ENCODE data around the gene MCRIP1.

The MCRIP1 gene

GRCh38 chr17:81815646-81815986 lies 17.5 kb downstream of the MCRIP1 start:
- no peaks in the 10 kb centered on the region for H3K9me3 ChIP-seq (ENCODE audit: control insufficient read depth, low read length)
- no peak overlapping the region for H2BK12ac ChIP-seq (ENCODE audit: low read length in 2 of 2)
- H2BK120ac ChIP-seq (ENCODE audit: low read depth, low read length): no peak overlapping the region
- peak overlapping the region; percentile 25 for H4K91ac ChIP-seq (ENCODE audit: low read length)
- no peak overlapping the region for H3K23ac ChIP-seq (ENCODE audit: low read length in 2 of 2)
- H3K4me2 ChIP-seq (ENCODE audit: low read length, poor library complexity, severe bottlenecking): no peak overlapping the region
- no peak overlapping the region for H3K14ac ChIP-seq (ENCODE audit: low read length in 2 of 2)
- H2AFZ ChIP-seq (ENCODE audit: low read depth, low read length): no peak overlapping the region
- no peak overlapping the region for H3K18ac ChIP-seq (ENCODE audit: low read depth in 1 of 2, low read length in 2 of 2)
- H3K27me3 ChIP-seq (ENCODE audit: control insufficient read depth in 1 of 2, insufficient read depth in 1 of 2, low read length in 2 of 2): peaks cover 6 to 67% of the 10 kb centered on the region in 2 experiments
- no peaks in the 10 kb centered on the region for H3K79me1 ChIP-seq (replicated peaks; ENCODE audit: low read length, poor library complexity, severe bottlenecking)
- H3K4me1 ChIP-seq (ENCODE audit: control insufficient read depth, insufficient read depth, low read depth, low read length): peaks cover 10% of the 10 kb centered on the region
- H3K4ac ChIP-seq (ENCODE audit: low read depth in 1 of 2, low read length in 2 of 2): no peak overlapping the region
- H2BK15ac ChIP-seq (ENCODE audit: low read depth, poor library complexity, severe bottlenecking): no peak overlapping the region
- no peak overlapping the region for H4K8ac ChIP-seq (ENCODE audit: low read length)
- H3K9ac ChIP-seq (ENCODE audit: low read length): no peak overlapping the region
- no peak overlapping the region for H2AK5ac ChIP-seq (ENCODE audit: low read length, severe bottlenecking)
- no peak overlapping the region for H2BK5ac ChIP-seq (ENCODE audit: low read depth, low read length, poor library complexity, severe bottlenecking)
- no peak overlapping the region for H3K4me3 ChIP-seq (ENCODE audit: insufficient read depth in 1 of 2, low read depth in 1 of 2, low read length in 2 of 2)
- 80% methylated on average over 1 of the region's 2 CpGs for WGBS
- no peak for DNase-seq
- H3K27ac ChIP-seq (ENCODE audit: low read length, poor library complexity, severe bottlenecking): no peak overlapping the region
- peaks cover 0 to 2% of the 10 kb centered on the region in 2 experiments for H3K36me3 ChIP-seq (ENCODE audit: control insufficient read depth in 1 of 2, insufficient read depth in 2 of 2, low read depth in 1 of 2, low read length in 2 of 2)

DNA sequence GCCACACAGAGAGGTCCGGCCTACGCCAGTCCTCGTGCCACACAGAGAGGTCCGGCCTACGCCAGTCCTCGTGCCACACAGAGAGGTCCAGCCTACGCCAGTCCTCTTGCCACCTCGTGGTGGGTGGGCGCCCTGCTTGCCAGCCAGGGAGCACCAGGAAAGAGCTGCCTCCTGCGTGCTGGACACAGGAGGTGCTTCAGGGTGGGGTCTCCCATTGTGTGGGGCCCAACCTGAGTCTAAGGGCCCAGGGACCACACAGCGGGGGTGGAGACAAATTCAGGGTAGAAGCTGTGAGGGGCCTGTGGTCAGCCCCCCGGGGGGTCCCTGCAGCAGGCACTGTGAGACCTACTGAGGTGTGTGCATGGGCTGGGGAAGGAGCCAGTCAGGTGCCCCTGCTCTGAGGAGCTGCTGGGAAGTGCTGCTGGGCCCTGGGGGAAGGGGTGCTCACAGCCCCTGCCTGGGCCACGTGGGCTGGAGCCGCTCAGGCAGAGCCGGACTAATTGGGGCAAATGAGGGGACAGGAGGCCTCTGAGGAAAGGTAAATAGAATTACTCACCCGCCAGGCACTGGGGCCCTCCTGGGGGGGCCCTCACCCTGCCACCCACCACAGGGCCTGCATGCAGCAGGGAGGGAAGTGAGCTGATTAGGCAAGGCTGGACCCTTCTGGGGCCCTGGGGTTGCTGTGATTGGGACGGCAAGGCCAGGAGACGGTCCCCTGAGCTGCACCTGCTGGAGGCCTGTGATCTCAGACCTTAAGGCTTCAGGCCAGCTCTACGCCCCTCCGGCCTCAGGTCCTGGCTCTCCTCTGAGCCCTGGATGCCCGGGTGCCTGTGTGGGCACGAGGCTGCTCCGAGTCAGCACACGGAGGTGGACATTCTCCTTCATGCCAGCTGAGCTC lies 18.1 kb downstream of the MCRIP1 start:
- no peaks in the 10 kb centered on the region for H3K79me1 ChIP-seq (replicated peaks; ENCODE audit: low read length, poor library complexity, severe bottlenecking)
- peak overlapping the region; percentile 57 for H2BK15ac ChIP-seq (ENCODE audit: low read depth, poor library complexity, severe bottlenecking)
- peaks cover 10% of the 10 kb centered on the region for H3K4me1 ChIP-seq (ENCODE audit: control insufficient read depth, insufficient read depth, low read depth, low read length)
- no peak overlapping the region for H3K27ac ChIP-seq (ENCODE audit: low read length, poor library complexity, severe bottlenecking)
- no peak overlapping the region for H2BK5ac ChIP-seq (ENCODE audit: low read depth, low read length, poor library complexity, severe bottlenecking)
- peak overlapping the region; percentile 25 for H4K91ac ChIP-seq (ENCODE audit: low read length)
- H3K4me3 ChIP-seq (ENCODE audit: insufficient read depth in 1 of 2, low read depth in 1 of 2, low read length in 2 of 2): no peak overlapping the region
- no peak overlapping the region for H3K18ac ChIP-seq (ENCODE audit: low read depth in 1 of 2, low read length in 2 of 2)
- H3K4ac ChIP-seq (ENCODE audit: low read depth in 1 of 2, low read length in 2 of 2): no peak overlapping the region
- no peak overlapping the region for H2BK12ac ChIP-seq (ENCODE audit: low read length in 2 of 2)
- H3K23ac ChIP-seq (ENCODE audit: low read length in 2 of 2): no peak overlapping the region
- WGBS: 76% methylated on average over 20 of the region's 24 CpGs
- no peak overlapping the region for H2AK5ac ChIP-seq (ENCODE audit: low read length, severe bottlenecking)
- H2BK120ac ChIP-seq (ENCODE audit: low read depth, low read length): no peak overlapping the region
- no peaks in the 10 kb centered on the region for H3K9me3 ChIP-seq (ENCODE audit: control insufficient read depth, low read length)
- H3K4me2 ChIP-seq (ENCODE audit: low read length, poor library complexity, severe bottlenecking): peak overlapping the region; percentile 10
- no peak overlapping the region for H3K9ac ChIP-seq (ENCODE audit: low read length)
- H3K14ac ChIP-seq (ENCODE audit: low read length in 2 of 2): no peak overlapping the region
- H4K8ac ChIP-seq (ENCODE audit: low read length): no peak overlapping the region
- peaks cover 0 to 2% of the 10 kb centered on the region in 2 experiments for H3K36me3 ChIP-seq (ENCODE audit: control insufficient read depth in 1 of 2, insufficient read depth in 2 of 2, low read depth in 1 of 2, low read length in 2 of 2)
- no peak overlapping the region for H2AFZ ChIP-seq (ENCODE audit: low read depth, low read length)
- peaks cover 10 to 73% of the 10 kb centered on the region in 2 experiments for H3K27me3 ChIP-seq (ENCODE audit: control insufficient read depth in 1 of 2, insufficient read depth in 1 of 2, low read length in 2 of 2)
- DNase-seq: no peak

- Histone ChIP-seq H3K27ac (ENCODE audit: low read length, poor library complexity, severe bottlenecking) (no peak overlapping the region), H2AK5ac (ENCODE audit: low read length, severe bottlenecking) (no peak overlapping the region), H4K8ac (ENCODE audit: low read length) (no peak overlapping the region), H3K4me3 (ENCODE audit: insufficient read depth in 1 of 2, low read depth in 1 of 2, low read length in 2 of 2) (no peak overlapping the region), H2BK120ac (ENCODE audit: low read depth, low read length) (no peak overlapping the region), H3K23ac (ENCODE audit: low read length in 2 of 2) (no peak overlapping the region), H4K91ac (ENCODE audit: low read length) (no peak overlapping the region), H2BK5ac (ENCODE audit: low read depth, low read length, poor library complexity, severe bottlenecking) (no peak overlapping the region), H3K9ac (ENCODE audit: low read length) (no peak overlapping the region), H3K18ac (ENCODE audit: low read depth in 1 of 2, low read length in 2 of 2) (no peak overlapping the region), H3K27me3 (ENCODE audit: control insufficient read depth in 1 of 2, insufficient read depth in 1 of 2, low read length in 2 of 2) (peaks cover 16 to 77% of the 10 kb centered on the region in 2 experiments), H3K79me1 (replicated peaks; ENCODE audit: low read length, poor library complexity, severe bottlenecking) (no peaks in the 10 kb centered on the region), H3K9me3 (ENCODE audit: control insufficient read depth, low read length) (no peaks in the 10 kb centered on the region), H3K4ac (ENCODE audit: low read depth in 1 of 2, low read length in 2 of 2) (no peak overlapping the region), H3K36me3 (ENCODE audit: control insufficient read depth in 1 of 2, insufficient read depth in 2 of 2, low read depth in 1 of 2, low read length in 2 of 2) (peaks cover 0 to under 1% of the 10 kb centered on the region in 2 experiments), H3K14ac (ENCODE audit: low read length in 2 of 2) (no peak overlapping the region), H2AFZ (ENCODE audit: low read depth, low read length) (no peak overlapping the region), H2BK15ac (ENCODE audit: low read depth, poor library complexity, severe bottlenecking) (no peak overlapping the region), H2BK12ac (ENCODE audit: low read length in 2 of 2) (no peak overlapping the region), H3K4me1 (ENCODE audit: control insufficient read depth, insufficient read depth, low read depth, low read length) (peaks cover 10% of the 10 kb centered on the region), H3K4me2 (ENCODE audit: low read length, poor library complexity, severe bottlenecking) (no peak overlapping the region)
- DNase-seq: no peak
- 92% methylated on average over 39 of the region's 41 CpGs for WGBS
These were observed 19.0 kb downstream of the MCRIP1 start for GRCh38 chr17:81813861-81814683.

GRCh38 chr17:81813371-81813684 lies 19.8 kb downstream of the MCRIP1 start:
- peak overlapping the region in 1 of 2 experiments; percentile 2 for H3K4me3 ChIP-seq (ENCODE audit: insufficient read depth in 1 of 2, low read depth in 1 of 2, low read length in 2 of 2)
- no peak overlapping the region for H2BK12ac ChIP-seq (ENCODE audit: low read length in 2 of 2)
- no peak overlapping the region for H3K4ac ChIP-seq (ENCODE audit: low read depth in 1 of 2, low read length in 2 of 2)
- H3K4me1 ChIP-seq (ENCODE audit: control insufficient read depth, insufficient read depth, low read depth, low read length): peaks cover 10% of the 10 kb centered on the region
- no peak for DNase-seq
- WGBS: 90% methylated on average over 15 of the region's 15 CpGs
- H4K8ac ChIP-seq (ENCODE audit: low read length): no peak overlapping the region
- H3K9me3 ChIP-seq (ENCODE audit: control insufficient read depth, low read length): no peaks in the 10 kb centered on the region
- H3K27ac ChIP-seq (ENCODE audit: low read length, poor library complexity, severe bottlenecking): no peak overlapping the region
- no peak overlapping the region for H3K18ac ChIP-seq (ENCODE audit: low read depth in 1 of 2, low read length in 2 of 2)
- no peaks in the 10 kb centered on the region for H3K79me1 ChIP-seq (replicated peaks; ENCODE audit: low read length, poor library complexity, severe bottlenecking)
- H2BK5ac ChIP-seq (ENCODE audit: low read depth, low read length, poor library complexity, severe bottlenecking): no peak overlapping the region
- H2BK120ac ChIP-seq (ENCODE audit: low read depth, low read length): no peak overlapping the region
- no peak overlapping the region for H2AK5ac ChIP-seq (ENCODE audit: low read length, severe bottlenecking)
- H2BK15ac ChIP-seq (ENCODE audit: low read depth, poor library complexity, severe bottlenecking): no peak overlapping the region
- H3K14ac ChIP-seq (ENCODE audit: low read length in 2 of 2): no peak overlapping the region
- no peak overlapping the region for H2AFZ ChIP-seq (ENCODE audit: low read depth, low read length)
- H4K91ac ChIP-seq (ENCODE audit: low read length): peak overlapping the region; percentile 18
- no peak overlapping the region for H3K23ac ChIP-seq (ENCODE audit: low read length in 2 of 2)
- H3K9ac ChIP-seq (ENCODE audit: low read length): no peak overlapping the region
- peaks cover 16 to 78% of the 10 kb centered on the region in 2 experiments for H3K27me3 ChIP-seq (ENCODE audit: control insufficient read depth in 1 of 2, insufficient read depth in 1 of 2, low read length in 2 of 2)
- no peak overlapping the region for H3K4me2 ChIP-seq (ENCODE audit: low read length, poor library complexity, severe bottlenecking)
- H3K36me3 ChIP-seq (ENCODE audit: control insufficient read depth in 1 of 2, insufficient read depth in 2 of 2, low read depth in 1 of 2, low read length in 2 of 2): no peaks in the 10 kb centered on the region
